Keratinocyte (primary cell): Measurements from ENCODE around the gene CREG1. TPM values are rescaled to one million over a fixed set of nuclear protein-coding genes. Genes with fewer than 3 reads are reported as not detected.

Experiments used
- DNase-seq: peaks from one replicate; pipeline ENCODE4 v3.0.0-alpha.2; 2011; ENCODE audit warnings: low read depth, missing footprints, low spot score
- FAIRE-seq: peaks from 2 replicates; lab custom pipeline; 2011; peaks lifted over from hg19 to GRCh38; lab: Jason Lieb, UNC
- H2AFZ ChIP-seq: 2 replicates; pipeline ENCODE4 v1.6.0; 2012; ENCODE audit warnings: low read length, control low read depth, inconsistent platforms; ENCODE audit not compliant: control insufficient read depth
- H3K27ac ChIP-seq: 2 replicates; pipeline ENCODE4 v1.5.1; 2011; ENCODE audit warnings: low read length; ENCODE audit not compliant: control insufficient read depth, insufficient read depth
- H3K27me3 ChIP-seq: 3 replicates; pipeline ENCODE4 v1.6.0; 2011; ENCODE audit warnings: low read length; ENCODE audit not compliant: control insufficient read depth, insufficient read depth; ENCODE audit errors: extremely low read depth
- H3K36me3 ChIP-seq, 2 experiments: 2 replicates in 1 of 2; 3 replicates in 1 of 2; pipeline ENCODE4 v1.5.1; 2011; ENCODE audit warnings: low read length in 2 of 2, mild to moderate bottlenecking in 1 of 2; ENCODE audit not compliant: control insufficient read depth in 2 of 2, insufficient read depth in 2 of 2; ENCODE audit errors: extremely low read depth in 1 of 2
- H3K4me1 ChIP-seq: 3 replicates; pipeline ENCODE4 v1.5.1; 2011; ENCODE audit warnings: low read length; ENCODE audit not compliant: control insufficient read depth, insufficient read depth; ENCODE audit errors: extremely low read depth
- H3K4me2 ChIP-seq: 3 replicates; pipeline ENCODE4 v1.6.0; 2011; ENCODE audit warnings: low read depth, low read length; ENCODE audit not compliant: control insufficient read depth, insufficient read depth; ENCODE audit errors: extremely low read depth
- H3K4me3 ChIP-seq, 3 experiments: fragments of 200-600 bp in 1 of 3; sonication (generic) in 1 of 3; 2 replicates in 2 of 3; 3 replicates in 1 of 3; pipeline ENCODE4 v1.5.1; 2011 to 2016; ENCODE audit warnings: low read length in 3 of 3, mild to moderate bottlenecking in 3 of 3, control low read depth in 2 of 3, inconsistent platforms in 1 of 3, low read depth in 1 of 3, mixed read lengths in 1 of 3, mixed run types in 1 of 3, moderate library complexity in 1 of 3; ENCODE audit not compliant: control insufficient read depth in 2 of 3, insufficient read depth in 2 of 3; ENCODE audit errors: extremely low read depth in 1 of 3
- H3K79me2 ChIP-seq: 2 replicates; pipeline ENCODE4 v1.6.0; 2012; ENCODE audit warnings: low read length; ENCODE audit not compliant: control insufficient read depth, insufficient read depth
- H3K9ac ChIP-seq: 3 replicates; pipeline ENCODE4 v1.6.0; 2011; ENCODE audit warnings: low read length; ENCODE audit not compliant: control insufficient read depth, insufficient read depth; ENCODE audit errors: extremely low read depth
- H3K9me1 ChIP-seq: 3 replicates; pipeline ENCODE4 v1.6.0; 2011; ENCODE audit warnings: low read length; ENCODE audit not compliant: control insufficient read depth, insufficient read depth; ENCODE audit errors: extremely low read depth
- H3K9me3 ChIP-seq: 2 replicates; pipeline ENCODE4 v1.5.1; 2012; ENCODE audit warnings: low read depth, low read length; ENCODE audit not compliant: control insufficient read depth
- H4K20me1 ChIP-seq: 3 replicates; pipeline ENCODE4 v1.6.0; 2011; ENCODE audit warnings: low read length; ENCODE audit not compliant: control insufficient read depth, insufficient read depth; ENCODE audit errors: extremely low read depth
- EZH2 ChIP-seq: IDR thresholded peaks from one replicate; pipeline ENCODE4 v1.6.1; 2012; ENCODE audit warnings: inconsistent platforms, mild to moderate bottlenecking, low read length, moderate library complexity
- dilution Hi-C: fragments of 300-500 bp; cut with MboI; formaldehyde crosslinking; loops from one replicate; pipeline ENCODE4 v1.7.0; 2020; ENCODE audit warnings: low sequenced_read_pairs; ENCODE audit not compliant: extremely low pct_ligation_motif_present
- polyA plus RNA-seq, 5 experiments: library from polyadenylated mRNA; depleted of rRNA in 3 of 5; stranded (reverse) in 3 of 5; stranded (forward) in 1 of 5; unstranded in 1 of 5; fragments of >200 nt; gene quantifications; 1 replicate in 1 of 5; 2 replicates in 3 of 5; 3 replicates in 1 of 5; pipeline versions ENCODE4 v1.2.1 to v1.2.3, GENCODE V29; 2011 to 2012; ENCODE audit warnings: missing spikeins in 2 of 5, low read depth in 1 of 5, low replicate concordance in 1 of 5
- TF ChIP-seq, protein P1 (sequence below), 3 experiments: IDR thresholded peaks in 1 of 3; conservative IDR thresholded peaks in 1 of 3; optimal IDR thresholded peaks in 1 of 3; 2 replicates in 2 of 3; 3 replicates in 1 of 3; pipeline versions ENCODE3 to v1.5.1; 2011; ENCODE audit warnings: low read length in 3 of 3, mild to moderate bottlenecking in 3 of 3, moderate library complexity in 2 of 3, control low read depth in 1 of 3, inconsistent platforms in 1 of 3; ENCODE audit not compliant: insufficient read depth in 2 of 3; ENCODE audit errors: extremely low read depth in 1 of 3

Gene CREG1
- polyA plus RNA-seq, 1 donor (not counting 4 experiments of a cell fraction or from before 2014, with no cell fraction given) = 68.8 TPM

DNA sequence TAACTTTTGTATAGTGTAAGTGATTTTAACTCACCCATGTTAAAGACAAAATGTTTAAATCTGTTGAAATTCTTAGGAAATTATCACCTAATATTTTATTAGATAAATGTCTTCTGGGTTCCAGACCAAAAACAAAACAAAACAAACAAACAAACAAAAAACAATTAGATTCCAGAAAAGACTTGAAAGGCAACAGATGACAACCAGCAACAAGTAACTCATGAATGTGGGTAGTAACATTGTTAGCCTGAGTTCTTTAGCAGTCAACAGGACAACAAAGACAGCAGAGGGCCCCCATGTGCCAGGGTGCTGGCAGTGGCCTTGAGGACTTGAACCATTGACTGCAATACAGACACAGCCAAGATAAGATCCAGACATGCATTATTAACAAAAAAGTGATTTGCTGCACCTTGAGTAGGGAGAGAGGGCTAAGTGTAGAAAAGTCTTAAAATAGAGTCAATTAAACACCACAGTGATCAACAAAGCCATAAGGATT is 32.8 kb downstream of the CREG1 start:
- peaks cover 3% of the 10 kb centered on the region for H3K27me3 ChIP-seq
- H3K4me1 ChIP-seq = no peaks in the 10 kb centered on the region
- no peak overlapping the region for H3K9ac ChIP-seq
- FAIRE-seq = no peak
- no peak overlapping the region for H3K4me2 ChIP-seq
- no peaks in the 10 kb centered on the region for H3K79me2 ChIP-seq
- dilution Hi-C loops = loop anchor here (25.0 kb wide), 1 partner anchor 458 kb away; no protein-coding TSS in a partner anchor
- no peaks in the 10 kb centered on the region for H4K20me1 ChIP-seq
- H3K4me3 ChIP-seq = no peak overlapping the region
- no peak overlapping the region for H2AFZ ChIP-seq
- H3K36me3 ChIP-seq = no peaks in the 10 kb centered on the region
- TF ChIP-seq EZH2 = no peak
- TF ChIP-seq, protein P1, sequence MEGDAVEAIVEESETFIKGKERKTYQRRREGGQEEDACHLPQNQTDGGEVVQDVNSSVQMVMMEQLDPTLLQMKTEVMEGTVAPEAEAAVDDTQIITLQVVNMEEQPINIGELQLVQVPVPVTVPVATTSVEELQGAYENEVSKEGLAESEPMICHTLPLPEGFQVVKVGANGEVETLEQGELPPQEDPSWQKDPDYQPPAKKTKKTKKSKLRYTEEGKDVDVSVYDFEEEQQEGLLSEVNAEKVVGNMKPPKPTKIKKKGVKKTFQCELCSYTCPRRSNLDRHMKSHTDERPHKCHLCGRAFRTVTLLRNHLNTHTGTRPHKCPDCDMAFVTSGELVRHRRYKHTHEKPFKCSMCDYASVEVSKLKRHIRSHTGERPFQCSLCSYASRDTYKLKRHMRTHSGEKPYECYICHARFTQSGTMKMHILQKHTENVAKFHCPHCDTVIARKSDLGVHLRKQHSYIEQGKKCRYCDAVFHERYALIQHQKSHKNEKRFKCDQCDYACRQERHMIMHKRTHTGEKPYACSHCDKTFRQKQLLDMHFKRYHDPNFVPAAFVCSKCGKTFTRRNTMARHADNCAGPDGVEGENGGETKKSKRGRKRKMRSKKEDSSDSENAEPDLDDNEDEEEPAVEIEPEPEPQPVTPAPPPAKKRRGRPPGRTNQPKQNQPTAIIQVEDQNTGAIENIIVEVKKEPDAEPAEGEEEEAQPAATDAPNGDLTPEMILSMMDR (optimal IDR thresholded peaks at IDR 0.05 in 1 of 3, IDR thresholded peaks at IDR 0.05 in 1 of 3, conservative IDR thresholded peaks at IDR 0.05 in 1 of 3; ENCODE audit: extremely low read depth in 1 of 3, insufficient read depth in 2 of 3, low read length in 3 of 3) = peak in 1 of 3 experiments; percentile 25
- no peak overlapping the region for H3K27ac ChIP-seq
- no peaks in the 10 kb centered on the region for H3K9me3 ChIP-seq
- DNase-seq = no peak
- no peaks in the 10 kb centered on the region for H3K9me1 ChIP-seq

DNA sequence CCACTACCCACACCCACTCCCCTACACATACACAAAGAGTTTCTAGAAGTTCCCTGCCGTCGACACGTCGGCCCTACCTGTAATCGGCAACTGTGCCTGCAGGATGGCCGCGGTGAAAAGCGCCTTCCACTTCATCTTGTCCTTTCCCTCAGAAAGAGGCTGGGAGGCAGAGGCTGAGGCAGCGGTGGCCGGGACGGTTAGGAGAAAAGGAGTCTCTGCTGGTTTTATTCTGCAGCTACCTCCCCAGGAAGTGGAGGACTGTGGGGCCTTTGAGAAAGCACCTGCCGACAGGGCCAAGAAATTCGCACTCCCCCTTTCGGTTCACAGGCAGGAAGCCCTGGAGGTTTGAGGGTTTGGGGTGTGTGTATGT is 35.2 kb downstream of the CREG1 start, which contains the start of gene CD247:
TSS of gene CD247 (minus strand) at position 199 of the 370 bp plus-strand sequence. CDS start at position 135, 64 bp downstream.
- FAIRE-seq (no peak), DNase-seq (no peak)
- no peak within 1 kb of the TSS for H3K9ac ChIP-seq
- peaks cover 3% of the 10 kb centered on the region for H3K27me3 ChIP-seq
- no peaks in the 10 kb centered on the region for H3K36me3 ChIP-seq
- H2AFZ ChIP-seq = no peak within 1 kb of the TSS
- TF ChIP-seq, protein P1 (optimal IDR thresholded peaks at IDR 0.05 in 1 of 3, IDR thresholded peaks at IDR 0.05 in 1 of 3, conservative IDR thresholded peaks at IDR 0.05 in 1 of 3; ENCODE audit: extremely low read depth in 1 of 3, insufficient read depth in 2 of 3, low read length in 3 of 3) = no peak
- TF ChIP-seq EZH2 = no peak
- H3K9me3 ChIP-seq = no peaks in the 10 kb centered on the region
- H3K4me3 ChIP-seq = no peak within 1 kb of the TSS
- H3K27ac ChIP-seq = no peak within 1 kb of the TSS
- dilution Hi-C loops = loop anchor here (25.0 kb wide), 1 partner anchor 456 kb away; no protein-coding TSS in a partner anchor
- H3K79me2 ChIP-seq = no peaks in the 10 kb centered on the region
- no peaks in the 10 kb centered on the region for H3K4me1 ChIP-seq
- no peaks in the 10 kb centered on the region for H3K9me1 ChIP-seq
- no peaks in the 10 kb centered on the region for H4K20me1 ChIP-seq
- no peak within 1 kb of the TSS for H3K4me2 ChIP-seq
